ENCODE measurements around the gene NKTR.

NKTR gene

GRCh38 chr3:42651248-42652091 lies 51.0 kb downstream of the NKTR start:
- DNase-seq (ENCODE audit: low read depth), result no peak

GRCh38 chr3:42652251-42652610 lies 51.7 kb downstream of the NKTR start:
- no peak for DNase-seq (ENCODE audit: low read depth)

- DNase-seq (ENCODE audit: low read depth), result no peak
These were observed 52.3 kb downstream of the NKTR start for GRCh38 chr3:42652611-42653302.

GRCh38 chr3:42653303-42653559 lies 52.7 kb downstream of the NKTR start:
- DNase-seq (ENCODE audit: low read depth), result no peak

- no peak for DNase-seq (ENCODE audit: low read depth)
These were observed 53.3 kb downstream of the NKTR start, which contains the start of gene ZBTB47 for GRCh38 chr3:42653560-42654330. ZBTB47 (plus strand) TSS chr3:42653697; CDS start chr3:42658356, 4,659 bp downstream.

GRCh38 chr3:42654331-42655201 lies 54.1 kb downstream of the NKTR start:
- DNase-seq (ENCODE audit: low read depth), result no peak

GRCh38 chr3:42655331-42655888 lies 54.9 kb downstream of the NKTR start:
- no peak for DNase-seq (ENCODE audit: low read depth)

GRCh38 chr3:42655980-42656679 lies 55.6 kb downstream of the NKTR start:
- no peak for DNase-seq (ENCODE audit: low read depth)

- no peak for DNase-seq (ENCODE audit: low read depth)
These were observed 56.5 kb downstream of the NKTR start for GRCh38 chr3:42656680-42657610.

- no peak for DNase-seq (ENCODE audit: low read depth)
These were observed 57.2 kb downstream of the NKTR start for GRCh38 chr3:42657675-42658074.

- DNase-seq (ENCODE audit: low read depth), result no peak
These were observed 57.7 kb downstream of the NKTR start for GRCh38 chr3:42658091-42658770.

- DNase-seq (ENCODE audit: low read depth), result no peak
These were observed 58.4 kb downstream of the NKTR start for GRCh38 chr3:42658771-42659390.

- DNase-seq (ENCODE audit: low read depth), result no peak
These were observed 59.1 kb downstream of the NKTR start for GRCh38 chr3:42659451-42660130.

GRCh38 chr3:42660131-42660715 lies 59.7 kb downstream of the NKTR start:
- DNase-seq (ENCODE audit: low read depth), result no peak

- no peak for DNase-seq (ENCODE audit: low read depth)
These were observed 60.4 kb downstream of the NKTR start for GRCh38 chr3:42660898-42661297.

- no peak for DNase-seq (ENCODE audit: low read depth)
These were observed 61.1 kb downstream of the NKTR start for GRCh38 chr3:42661593-42662022.

GRCh38 chr3:42662037-42662812 lies 61.7 kb downstream of the NKTR start:
- no peak for DNase-seq (ENCODE audit: low read depth)

Measured in activated T-cell treated with anti-CD3 and anti-CD28 coated beads for 24 hours (primary cell).